ENCODE data around the gene ARHGAP44.

- no peak for TF ChIP-seq CTCF (IDR thresholded peaks at IDR 0.05; ENCODE audit: insufficient read depth, low read length)
- no peak for TF ChIP-seq GABPA (IDR thresholded peaks at IDR 0.05; ENCODE audit: low read depth)
- no peak for TF ChIP-seq REST (IDR thresholded peaks at IDR 0.05; ENCODE audit: insufficient replicate concordance, low read depth)
- no peak for TF ChIP-seq POLR2AphosphoS5 (IDR thresholded peaks at IDR 0.05; ENCODE audit: low read depth)
Observed at GRCh38 chr17:12953156-12953555, 163.9 kb downstream of the ARHGAP44 start.
